AG04449 (cell line): Measurements from ENCODE around the gene KIF26B.

ENCODE experiments used
- CTCF ChIA-PET: fragments of 350-600 bp; formaldehyde crosslinking; extraction: SDS; loops from one replicate; lab custom pipeline; 2021; ENCODE audit warnings: antibody characterized with exemption; lab: Yijun Ruan, JAX
- POLR2A ChIA-PET: fragments of 400-600, 350-600 bp; formaldehyde crosslinking; extraction: SDS; loops from one replicate; lab custom pipeline; 2020; ENCODE audit warnings: antibody characterized with exemption, inconsistent platforms; lab: Yijun Ruan, JAX
- DNase-seq: peaks from one replicate; pipeline ENCODE4 v3.0.0-alpha.2; 2010; ENCODE audit warnings: low read depth, low spot score
- H3K4me3 ChIP-seq: 2 replicates; pipeline ENCODE4 v1.5.1; 2011; ENCODE audit warnings: low read depth, mild to moderate bottlenecking, control low read depth, low read length
- TF ChIP-seq, protein P1 (sequence below): IDR thresholded peaks from one replicate; pipeline ENCODE4 v1.5.1; 2011; ENCODE audit warnings: mild to moderate bottlenecking, moderate library complexity, low read length, control low read depth, inconsistent platforms; ENCODE audit not compliant: insufficient read depth; ENCODE audit errors: missing control alignments

The KIF26B gene

DNA sequence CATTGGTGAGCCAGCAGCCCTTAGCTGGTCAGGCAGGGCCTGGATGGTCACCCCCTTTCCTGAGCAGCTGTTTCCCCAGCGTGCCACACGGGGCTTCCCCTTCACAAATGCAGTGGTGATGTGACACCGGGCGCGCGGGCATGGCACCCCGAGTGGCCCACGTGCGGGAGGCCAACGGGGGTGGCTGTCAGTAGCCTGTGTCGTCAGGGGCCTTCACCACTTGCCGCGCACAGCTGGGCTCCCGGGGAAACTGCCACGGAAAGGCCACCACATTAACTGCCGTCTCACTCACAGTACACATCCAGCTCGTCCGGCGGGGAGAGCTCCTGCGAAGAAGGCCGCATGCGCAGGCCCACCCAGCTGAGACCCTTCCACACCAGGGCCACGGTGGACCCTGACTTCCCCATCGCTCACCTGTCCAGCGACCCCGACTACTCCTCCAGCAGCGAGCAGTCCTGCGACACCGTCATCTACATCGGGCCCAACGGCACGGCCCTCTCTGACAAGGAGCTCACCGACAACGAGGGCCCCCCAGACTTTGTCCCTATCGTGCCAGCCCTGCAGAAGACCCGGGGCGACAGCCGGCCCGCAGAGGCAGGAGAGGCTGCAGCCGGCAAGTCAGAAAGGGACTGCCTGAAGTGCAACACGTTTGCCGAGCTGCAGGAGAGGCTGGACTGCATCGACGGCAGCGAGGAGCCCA lies 530.5 kb downstream of the KIF26B start:
- TF ChIP-seq, protein P1, sequence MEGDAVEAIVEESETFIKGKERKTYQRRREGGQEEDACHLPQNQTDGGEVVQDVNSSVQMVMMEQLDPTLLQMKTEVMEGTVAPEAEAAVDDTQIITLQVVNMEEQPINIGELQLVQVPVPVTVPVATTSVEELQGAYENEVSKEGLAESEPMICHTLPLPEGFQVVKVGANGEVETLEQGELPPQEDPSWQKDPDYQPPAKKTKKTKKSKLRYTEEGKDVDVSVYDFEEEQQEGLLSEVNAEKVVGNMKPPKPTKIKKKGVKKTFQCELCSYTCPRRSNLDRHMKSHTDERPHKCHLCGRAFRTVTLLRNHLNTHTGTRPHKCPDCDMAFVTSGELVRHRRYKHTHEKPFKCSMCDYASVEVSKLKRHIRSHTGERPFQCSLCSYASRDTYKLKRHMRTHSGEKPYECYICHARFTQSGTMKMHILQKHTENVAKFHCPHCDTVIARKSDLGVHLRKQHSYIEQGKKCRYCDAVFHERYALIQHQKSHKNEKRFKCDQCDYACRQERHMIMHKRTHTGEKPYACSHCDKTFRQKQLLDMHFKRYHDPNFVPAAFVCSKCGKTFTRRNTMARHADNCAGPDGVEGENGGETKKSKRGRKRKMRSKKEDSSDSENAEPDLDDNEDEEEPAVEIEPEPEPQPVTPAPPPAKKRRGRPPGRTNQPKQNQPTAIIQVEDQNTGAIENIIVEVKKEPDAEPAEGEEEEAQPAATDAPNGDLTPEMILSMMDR: no peak
- POLR2A ChIA-PET: no interaction called here
- no peak for DNase-seq
- H3K4me3 ChIP-seq: no peak overlapping the region
- CTCF ChIA-PET: no interaction called here

DNA sequence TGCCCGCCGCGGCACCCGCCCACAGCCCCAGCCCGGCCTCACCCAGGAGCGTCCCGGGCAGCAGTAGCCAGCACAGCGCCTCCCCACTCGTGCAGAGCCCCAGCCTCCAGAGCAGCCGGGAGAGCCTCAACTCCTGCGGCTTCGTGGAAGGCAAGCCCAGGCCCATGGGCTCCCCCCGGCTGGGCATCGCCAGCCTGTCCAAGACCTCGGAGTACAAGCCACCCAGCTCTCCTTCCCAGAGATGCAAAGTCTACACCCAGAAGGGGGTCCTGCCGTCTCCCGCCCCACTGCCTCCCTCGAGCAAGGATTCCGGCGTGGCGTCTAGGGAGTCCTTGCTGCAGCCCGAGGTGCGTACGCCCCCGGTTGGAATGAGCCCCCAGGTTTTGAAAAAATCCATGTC lies 531.2 kb downstream of the KIF26B start:
- ChIA-PET POLR2A (no interaction called here), CTCF (no interaction called here)
- TF ChIP-seq, protein P1: no peak
- no peak overlapping the region for H3K4me3 ChIP-seq
- DNase-seq: no peak

DNA sequence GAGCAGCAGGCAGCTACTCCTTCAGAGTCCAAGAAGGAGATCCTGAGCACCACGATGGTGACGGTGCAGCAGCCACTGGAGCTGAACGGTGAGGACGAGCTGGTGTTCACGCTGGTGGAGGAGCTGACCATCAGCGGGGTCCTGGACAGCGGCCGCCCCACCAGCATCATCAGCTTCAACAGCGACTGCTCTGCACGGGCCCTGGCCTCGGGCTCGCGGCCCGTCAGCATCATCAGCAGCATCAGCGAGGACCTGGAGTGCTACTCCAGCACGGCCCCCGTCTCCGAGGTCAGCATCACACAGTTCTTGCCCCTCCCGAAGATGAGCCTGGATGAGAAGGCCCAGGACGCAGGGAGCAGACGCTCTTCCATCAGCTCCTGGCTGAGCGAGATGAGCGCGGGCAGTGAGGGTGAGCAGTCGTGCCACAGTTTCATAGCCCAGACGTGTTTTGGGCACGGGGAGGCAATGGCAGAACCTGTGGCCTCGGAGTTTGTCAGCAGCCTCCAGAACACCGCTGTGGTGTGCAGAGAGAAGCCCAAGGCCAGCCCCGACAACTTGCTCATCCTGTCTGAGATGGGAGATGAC lies 531.8 kb downstream of the KIF26B start:
- ChIA-PET POLR2A (no interaction called here), CTCF (no interaction called here)
- TF ChIP-seq, protein P1: no peak
- no peak for DNase-seq
- no peak overlapping the region for H3K4me3 ChIP-seq

DNA sequence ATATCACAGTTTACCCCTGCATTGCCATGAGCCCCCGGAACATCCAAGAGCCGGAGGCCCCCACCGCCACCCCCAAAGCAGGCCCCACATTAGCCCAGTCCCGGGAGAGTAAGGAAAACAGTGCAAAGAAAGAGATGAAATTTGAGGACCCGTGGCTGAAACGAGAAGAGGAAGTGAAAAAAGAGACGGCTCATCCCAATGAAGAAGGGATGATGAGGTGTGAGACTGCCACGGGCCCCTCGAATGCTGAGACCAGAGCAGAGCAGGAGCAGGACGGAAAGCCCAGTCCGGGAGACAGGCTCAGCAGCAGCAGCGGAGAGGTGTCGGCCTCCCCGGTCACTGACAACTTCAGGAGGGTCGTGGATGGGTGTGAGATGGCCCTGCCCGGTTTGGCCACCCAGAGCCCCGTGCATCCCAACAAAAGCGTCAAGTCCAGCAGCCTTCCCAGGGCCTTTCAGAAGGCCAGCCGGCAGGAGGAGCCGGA lies 532.4 kb downstream of the KIF26B start:
- no peak overlapping the region for H3K4me3 ChIP-seq
- ChIA-PET CTCF (no interaction called here), POLR2A (no interaction called here)
- TF ChIP-seq, protein P1: no peak
- no peak for DNase-seq

DNA sequence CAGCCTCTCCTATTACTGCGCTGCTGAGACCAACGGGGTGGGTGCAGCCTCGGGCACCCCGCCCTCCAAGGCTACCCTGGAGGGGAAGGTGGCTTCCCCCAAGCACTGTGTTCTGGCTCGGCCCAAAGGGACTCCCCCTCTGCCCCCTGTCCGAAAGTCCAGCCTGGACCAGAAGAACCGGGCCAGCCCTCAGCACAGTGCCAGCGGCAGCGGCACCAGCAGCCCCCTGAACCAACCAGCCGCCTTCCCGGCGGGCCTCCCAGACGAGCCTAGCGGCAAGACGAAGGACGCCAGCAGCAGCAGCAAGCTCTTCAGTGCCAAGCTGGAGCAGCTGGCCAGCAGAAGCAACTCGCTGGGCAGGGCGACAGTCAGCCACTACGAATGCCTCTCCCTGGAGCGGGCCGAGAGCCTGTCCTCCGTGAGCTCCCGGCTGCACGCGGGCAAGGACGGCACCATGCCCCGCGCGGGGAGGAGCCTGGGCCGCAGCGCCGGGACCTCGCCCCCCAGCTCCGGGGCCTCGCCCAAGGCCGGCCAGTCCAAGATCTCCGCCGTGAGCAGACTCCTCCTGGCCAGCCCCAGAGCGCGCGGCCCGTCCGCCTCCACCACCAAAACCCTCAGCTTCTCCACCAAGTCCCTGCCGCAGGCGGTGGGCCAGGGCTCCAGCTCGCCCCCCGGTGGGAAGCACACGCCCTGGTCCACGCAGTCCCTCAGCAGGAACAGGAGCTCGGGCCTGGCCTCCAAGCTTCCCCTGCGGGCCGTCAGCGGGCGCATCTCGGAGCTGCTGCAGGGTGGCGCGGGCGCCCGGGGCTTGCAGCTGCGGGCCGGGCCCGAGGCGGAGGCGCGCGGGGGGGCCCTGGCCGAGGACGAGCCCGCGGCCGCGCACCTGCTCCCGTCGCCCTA lies 533.1 kb downstream of the KIF26B start:
- CTCF ChIA-PET: no interaction called here
- POLR2A ChIA-PET: no interaction called here
- TF ChIP-seq, protein P1: no peak
- no peak for DNase-seq
- H3K4me3 ChIP-seq: no peak overlapping the region
